CD4-positive, alpha-beta T cell (primary cell): ENCODE data around the gene EEFSEC. TPM values are rescaled to one million over a fixed set of nuclear protein-coding genes. Genes with fewer than 3 reads are reported as not detected.

Source experiments
- ATAC-seq: fragments of 200-7000 bp; cut with Tn5 transposase; one replicate; pipeline ENCODE4 v1.10.0; 2022; ENCODE audit warnings: mild to moderate bottlenecking; ENCODE audit not compliant: poor library complexity
- CTCF ChIA-PET: fragments of 350-600 bp; sonication (Branson Sonifier 250); formaldehyde crosslinking; loops from one replicate; lab custom pipeline; 2021; ENCODE audit warnings: antibody characterized with exemption, inconsistent platforms; lab: Charles Lee
- POLR2A ChIA-PET: fragments of 350-600 bp; sonication (Branson Sonifier 250); formaldehyde crosslinking; loops from one replicate; lab custom pipeline; 2021; ENCODE audit warnings: antibody characterized with exemption, inconsistent platforms; lab: Charles Lee
- DNase-seq, 14 experiments: peaks; one replicate each; pipeline ENCODE4 v3.0.0-alpha.2; 2013 to 2020; ENCODE audit warnings: mixed read lengths in 2 of 14
- H3K27ac ChIP-seq, 2 donors: one replicate each; pipeline versions ENCODE4 v1.5.1 to v1.7.0; 2013; ENCODE audit warnings: low read length in 2 of 2, low read depth in 1 of 2, mild to moderate bottlenecking in 1 of 2
- H3K27me3 ChIP-seq, 2 experiments: 1 replicate in 1 of 2; 2 replicates in 1 of 2; pipeline versions ENCODE4 v1.6.1 to v1.7.0; 2013; ENCODE audit warnings: low read length in 2 of 2, control low read depth in 1 of 2, mild to moderate bottlenecking in 1 of 2, moderate library complexity in 1 of 2; ENCODE audit not compliant: insufficient read depth in 2 of 2, control insufficient read depth in 1 of 2
- H3K36me3 ChIP-seq: one replicate; pipeline ENCODE4 v1.6.1; 2013; ENCODE audit warnings: low read length, control low read depth; ENCODE audit not compliant: insufficient read depth
- H3K4me1 ChIP-seq: one replicate; pipeline ENCODE4 v1.6.1; 2013; ENCODE audit warnings: low read length, control low read depth; ENCODE audit not compliant: insufficient read depth
- H3K4me3 ChIP-seq: one replicate; pipeline ENCODE4 v1.5.1; 2013; ENCODE audit warnings: mild to moderate bottlenecking, low read length, moderate library complexity
- H3K9me3 ChIP-seq, 2 experiments: 1 replicate in 1 of 2; 2 replicates in 1 of 2; pipeline versions ENCODE4 v1.6.1 to v1.7.0; 2013; ENCODE audit warnings: low read length in 2 of 2, mild to moderate bottlenecking in 2 of 2, control low read depth in 1 of 2, moderate library complexity in 1 of 2; ENCODE audit not compliant: control insufficient read depth in 1 of 2, insufficient read depth in 1 of 2
- H3K27ac Mint-ChIP-seq: one replicate; pipeline ENCODE4 v1.8.0; 2020; ENCODE audit warnings: mixed read lengths
- H3K27me3 Mint-ChIP-seq: one replicate; pipeline ENCODE4 v1.8.0; 2021; ENCODE audit warnings: mixed read lengths
- H3K36me3 Mint-ChIP-seq: one replicate; pipeline ENCODE4 v1.8.0; 2021; ENCODE audit warnings: low read depth, mixed read lengths
- H3K4me1 Mint-ChIP-seq: one replicate; pipeline ENCODE4 v1.8.0; 2021; ENCODE audit warnings: low read depth, mixed read lengths
- H3K4me3 Mint-ChIP-seq: one replicate; pipeline ENCODE4 v1.8.0; 2020; ENCODE audit warnings: mild to moderate bottlenecking, mixed read lengths
- H3K9me3 Mint-ChIP-seq: one replicate; pipeline ENCODE4 v1.8.0; 2020; ENCODE audit warnings: mixed read lengths
- CTCF ChIP-seq: fragments of 200-600 bp; IDR thresholded peaks from one replicate; pipeline ENCODE4 v1.8.0; 2022; ENCODE audit warnings: antibody characterized with exemption, mild to moderate bottlenecking
- intact Hi-C, 2 experiments: fragments of 100-400 bp; cut with DNase I in 1 of 2; cut with micrococcal nuclease in 1 of 2; formaldehyde crosslinking; loops; one replicate each; pipeline versions ENCODE4 v1.15.1 to v1.9.0; 2023 to 2025; cut with DNase I, micrococcal nuclease
- total RNA-seq, 174 experiments: library from RNA in 2 of 174; stranded (reverse) in 2 of 174; gene quantifications; one replicate each; pipeline ENCODE4 v1.2.3 and lab custom pipeline; 2021 to 2026

EEFSEC gene
- total RNA-seq, 2 experiments from 2014 or later: 13.1 to 13.9 TPM

- H3K36me3 Mint-ChIP-seq: peaks cover 23% of the 10 kb centered on the region
- H3K27me3 ChIP-seq: no peaks in the 10 kb centered on the region
- peaks cover 11% of the 10 kb centered on the region for H3K36me3 ChIP-seq
- TF ChIP-seq CTCF: no peak
- intact Hi-C loops: no loop called here
- no peak overlapping the region for H3K27ac ChIP-seq
- H3K27me3 Mint-ChIP-seq: no peaks in the 10 kb centered on the region
- H3K4me3 Mint-ChIP-seq: no peak overlapping the region
- H3K9me3 ChIP-seq: no peaks in the 10 kb centered on the region
- H3K27ac Mint-ChIP-seq: no peak overlapping the region
- no peaks in the 10 kb centered on the region for H3K9me3 Mint-ChIP-seq
- POLR2A ChIA-PET: no interaction called here
- no peak for DNase-seq
- peaks cover 14% of the 10 kb centered on the region for H3K4me1 Mint-ChIP-seq
- H3K4me3 ChIP-seq: no peak overlapping the region
- ATAC-seq: no peak
- no peaks in the 10 kb centered on the region for H3K4me1 ChIP-seq
- CTCF ChIA-PET: no interaction called here
Observed at GRCh38 chr3:128348805-128349531, 195.7 kb downstream of the EEFSEC start.

GRCh38 chr3:128349963-128350599, 196.8 kb downstream of the EEFSEC start:
- Histone ChIP-seq H3K4me3 (no peak overlapping the region), H3K27me3 (no peaks in the 10 kb centered on the region), H3K4me1 (no peaks in the 10 kb centered on the region), H3K9me3 (no peaks in the 10 kb centered on the region), H3K36me3 (peaks cover 11% of the 10 kb centered on the region), H3K27ac (no peak overlapping the region)
- DNase-seq: no peak
- H3K4me1 Mint-ChIP-seq: peaks cover 14% of the 10 kb centered on the region
- H3K9me3 Mint-ChIP-seq: no peaks in the 10 kb centered on the region
- H3K27me3 Mint-ChIP-seq: no peaks in the 10 kb centered on the region
- H3K4me3 Mint-ChIP-seq: no peak overlapping the region
- ChIA-PET CTCF (no interaction called here), POLR2A (no interaction called here)
- no peak overlapping the region for H3K27ac Mint-ChIP-seq
- intact Hi-C loops: no loop called here
- H3K36me3 Mint-ChIP-seq: peaks cover 16% of the 10 kb centered on the region
- TF ChIP-seq CTCF: no peak
- ATAC-seq: no peak

GRCh38 chr3:128351546-128351945, 198.3 kb downstream of the EEFSEC start:
- Mint-ChIP-seq H3K36me3 (peaks cover 12% of the 10 kb centered on the region), H3K9me3 (no peaks in the 10 kb centered on the region), H3K4me3 (no peak overlapping the region), H3K27ac (no peak overlapping the region), H3K27me3 (no peaks in the 10 kb centered on the region), H3K4me1 (peaks cover 14% of the 10 kb centered on the region)
- POLR2A ChIA-PET: no interaction called here
- intact Hi-C loops: no loop called here
- no peak for TF ChIP-seq CTCF
- Histone ChIP-seq H3K36me3 (peaks cover 11% of the 10 kb centered on the region), H3K4me1 (no peaks in the 10 kb centered on the region), H3K27me3 (no peaks in the 10 kb centered on the region), H3K27ac (no peak overlapping the region), H3K4me3 (no peak overlapping the region), H3K9me3 (no peaks in the 10 kb centered on the region)
- CTCF ChIA-PET: no interaction called here
- ATAC-seq (no peak), DNase-seq (no peak)
